SK-N-MC (cell line): Measurements from ENCODE around the gene SEC23B.

Experiments
- EZH2 ChIP-seq: fragments of 200-600 bp; sonication (generic); IDR thresholded peaks from one replicate; pipeline ENCODE4 v1.6.1; 2017; ENCODE audit warnings: antibody characterized with exemption
- FOXP2 ChIP-seq: optimal IDR thresholded peaks from 2 replicates; pipeline ENCODE3; 2011; ENCODE audit warnings: mild to moderate bottlenecking, moderate library complexity; ENCODE audit not compliant: insufficient read depth; ENCODE audit errors: extremely low read length, control extremely low read depth
- POLR2AphosphoS5 ChIP-seq: IDR thresholded peaks from 2 replicates; pipeline ENCODE4 v1.6.1; 2012; ENCODE audit warnings: mild to moderate bottlenecking, low read depth, low read length, borderline replicate concordance

- TF ChIP-seq EZH2 (no peak), POLR2AphosphoS5 (no peak), FOXP2 (no peak)
Measured at GRCh38 chr20:18587665-18588573, 80.2 kb downstream of the SEC23B start, which contains the start of gene DTD1.
